A673 (cell line): Measurements from ENCODE around the gene HDDC3.

Experiments used
- EZH2 ChIP-seq: fragments of 200-600 bp; sonication (generic); IDR thresholded peaks from 2 replicates; pipeline ENCODE4 v1.6.1; 2017; ENCODE audit warnings: borderline replicate concordance, low read depth, mild to moderate bottlenecking, mixed read lengths, antibody characterized with exemption, low read length; ENCODE audit not compliant: poor library complexity, severe bottlenecking
- TF ChIP-seq, protein P1 (sequence below): fragments of 300-800, 200-600 bp; sonication (generic); conservative IDR thresholded peaks from 2 replicates; pipeline ENCODE4 v1.5.1; 2017; ENCODE audit warnings: low read depth, mild to moderate bottlenecking, antibody characterized with exemption, low read length, moderate library complexity, mixed read lengths

DNA sequence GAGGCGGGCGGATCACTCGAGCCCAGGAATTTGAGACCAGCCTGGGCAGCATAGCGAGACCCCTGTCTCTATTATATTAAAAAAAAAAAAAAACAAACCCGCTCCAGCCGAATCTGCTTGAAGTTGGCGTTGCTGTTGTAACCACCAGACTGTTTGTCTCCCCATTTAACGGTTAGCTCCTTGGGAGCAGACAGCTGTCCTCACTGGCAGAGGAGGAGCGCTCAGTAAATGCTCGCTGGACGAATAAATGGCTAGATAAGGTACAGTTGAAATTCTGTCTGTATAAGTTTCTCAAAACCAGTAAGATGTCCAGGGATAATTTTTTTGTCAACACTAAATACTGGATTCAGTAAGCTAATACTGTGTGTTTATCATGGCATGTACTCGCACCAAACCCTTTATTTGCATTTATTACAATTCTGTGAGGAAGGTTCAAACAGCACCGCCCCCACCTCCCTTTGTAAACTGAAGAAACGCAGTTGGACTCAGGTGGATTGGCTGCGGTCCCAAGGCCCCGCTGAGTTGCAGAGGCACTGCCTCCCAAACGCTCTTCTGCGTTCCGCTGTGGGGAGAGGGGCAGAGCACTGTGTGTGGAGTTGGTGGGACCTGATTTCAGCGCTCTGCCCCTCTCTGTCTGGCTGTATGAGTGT is 23.4 kb upstream of the HDDC3 start:
- TF ChIP-seq, protein P1, sequence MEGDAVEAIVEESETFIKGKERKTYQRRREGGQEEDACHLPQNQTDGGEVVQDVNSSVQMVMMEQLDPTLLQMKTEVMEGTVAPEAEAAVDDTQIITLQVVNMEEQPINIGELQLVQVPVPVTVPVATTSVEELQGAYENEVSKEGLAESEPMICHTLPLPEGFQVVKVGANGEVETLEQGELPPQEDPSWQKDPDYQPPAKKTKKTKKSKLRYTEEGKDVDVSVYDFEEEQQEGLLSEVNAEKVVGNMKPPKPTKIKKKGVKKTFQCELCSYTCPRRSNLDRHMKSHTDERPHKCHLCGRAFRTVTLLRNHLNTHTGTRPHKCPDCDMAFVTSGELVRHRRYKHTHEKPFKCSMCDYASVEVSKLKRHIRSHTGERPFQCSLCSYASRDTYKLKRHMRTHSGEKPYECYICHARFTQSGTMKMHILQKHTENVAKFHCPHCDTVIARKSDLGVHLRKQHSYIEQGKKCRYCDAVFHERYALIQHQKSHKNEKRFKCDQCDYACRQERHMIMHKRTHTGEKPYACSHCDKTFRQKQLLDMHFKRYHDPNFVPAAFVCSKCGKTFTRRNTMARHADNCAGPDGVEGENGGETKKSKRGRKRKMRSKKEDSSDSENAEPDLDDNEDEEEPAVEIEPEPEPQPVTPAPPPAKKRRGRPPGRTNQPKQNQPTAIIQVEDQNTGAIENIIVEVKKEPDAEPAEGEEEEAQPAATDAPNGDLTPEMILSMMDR, result no peak
- TF ChIP-seq EZH2, result no peak
